Neural progenitor cell (in vitro differentiated cells): ENCODE measurements around the gene ABTB1. TPM values are rescaled to one million over a fixed set of nuclear protein-coding genes. Genes with fewer than 3 reads are reported as not detected.

Experiments
- DNase-seq: peaks from one replicate; pipeline ENCODE4 v3.0.0-alpha.2; 2016; ENCODE audit warnings: low spot score
- H2AFZ ChIP-seq: fragments of 200-600 bp; sonication (generic); replicated peaks from 2 replicates; pipeline ENCODE4 v1.6.1; 2016; ENCODE audit warnings: antibody characterized with exemption
- H3F3A ChIP-seq: fragments of 200-600 bp; sonication (generic); 2 replicates; pipeline ENCODE4 v1.6.1; 2016; ENCODE audit warnings: antibody characterized with exemption, low read depth
- H3K27ac ChIP-seq: fragments of 200-600 bp; sonication (generic); 2 replicates; pipeline ENCODE4 v1.5.1; 2016; ENCODE audit warnings: mild to moderate bottlenecking
- H3K27me3 ChIP-seq: fragments of 200-600 bp; sonication (generic); 2 replicates; pipeline ENCODE4 v1.6.1; 2016; ENCODE audit warnings: mild to moderate bottlenecking, moderate library complexity
- H3K36me3 ChIP-seq: fragments of 200-600 bp; sonication (generic); 2 replicates; pipeline ENCODE4 v1.5.1; 2016
- H3K4me1 ChIP-seq: fragments of 200-600 bp; sonication (generic); 2 replicates; pipeline ENCODE4 v1.6.1; 2016; ENCODE audit warnings: mixed run types
- H3K4me2 ChIP-seq: fragments of 200-600 bp; sonication (generic); 2 replicates; pipeline ENCODE4 v1.6.1; 2016
- H3K4me3 ChIP-seq: fragments of 200-600 bp; sonication (generic); 2 replicates; pipeline ENCODE4 v1.5.1; 2016
- H3K79me2 ChIP-seq: fragments of 200-600 bp; sonication (generic); 2 replicates; pipeline ENCODE4 v1.6.1; 2016; ENCODE audit warnings: low read depth
- H3K9ac ChIP-seq: fragments of 200-600 bp; sonication (generic); 2 replicates; pipeline ENCODE4 v1.6.1; 2016
- H3K9me3 ChIP-seq: fragments of 200-600 bp; sonication (generic); 2 replicates; pipeline ENCODE4 v1.5.1; 2016; ENCODE audit warnings: low read depth
- H4K20me1 ChIP-seq: fragments of 200-600 bp; sonication (generic); 2 replicates; pipeline ENCODE4 v1.6.1; 2016; ENCODE audit warnings: low read depth
- H3K27ac Mint-ChIP-seq: 3 replicates; pipeline ENCODE4 v1.8.0; 2021; ENCODE audit warnings: mixed read lengths
- H3K27me3 Mint-ChIP-seq: 2 replicates; pipeline ENCODE4 v1.8.0; 2022; ENCODE audit warnings: low read depth, mild to moderate bottlenecking, inconsistent platforms, moderate library complexity, mixed read lengths; ENCODE audit not compliant: insufficient read depth
- H3K36me3 Mint-ChIP-seq: 3 replicates; pipeline ENCODE4 v1.8.0; 2021; ENCODE audit warnings: mixed read lengths
- H3K4me1 Mint-ChIP-seq: 3 replicates; pipeline ENCODE4 v1.8.0; 2021; ENCODE audit warnings: mixed read lengths
- H3K4me3 Mint-ChIP-seq: 3 replicates; pipeline ENCODE4 v1.8.0; 2021; ENCODE audit warnings: mild to moderate bottlenecking, moderate library complexity, mixed read lengths
- H3K9me3 Mint-ChIP-seq: 3 replicates; pipeline ENCODE4 v1.8.0; 2020; ENCODE audit warnings: mixed read lengths
- EZH2 ChIP-seq: fragments of 200-600 bp; sonication (generic); IDR thresholded peaks from 2 replicates; pipeline ENCODE4 v1.6.1; 2017; ENCODE audit warnings: antibody characterized with exemption, mild to moderate bottlenecking, moderate library complexity
- EZH2phosphoT487 ChIP-seq: fragments of 200-600 bp; sonication (generic); IDR thresholded peaks from 2 replicates; pipeline ENCODE4 v1.6.1; 2017; ENCODE audit warnings: antibody characterized with exemption
- total RNA-seq: library from RNA; depleted of rRNA; stranded (reverse); fragments of >200 nt; gene quantifications from 2 replicates; pipeline ENCODE4 v1.2.3, GENCODE V29; 2015; ENCODE audit warnings: low replicate concordance
- TF ChIP-seq, protein P1 (sequence below): fragments of 200-600 bp; sonication (generic); IDR thresholded peaks from 2 replicates; pipeline ENCODE4 v1.5.1; 2017; ENCODE audit warnings: antibody characterized with exemption, mild to moderate bottlenecking

ABTB1 gene
- total RNA-seq, 1 donor from 2014 or later = 2.4 TPM

DNA sequence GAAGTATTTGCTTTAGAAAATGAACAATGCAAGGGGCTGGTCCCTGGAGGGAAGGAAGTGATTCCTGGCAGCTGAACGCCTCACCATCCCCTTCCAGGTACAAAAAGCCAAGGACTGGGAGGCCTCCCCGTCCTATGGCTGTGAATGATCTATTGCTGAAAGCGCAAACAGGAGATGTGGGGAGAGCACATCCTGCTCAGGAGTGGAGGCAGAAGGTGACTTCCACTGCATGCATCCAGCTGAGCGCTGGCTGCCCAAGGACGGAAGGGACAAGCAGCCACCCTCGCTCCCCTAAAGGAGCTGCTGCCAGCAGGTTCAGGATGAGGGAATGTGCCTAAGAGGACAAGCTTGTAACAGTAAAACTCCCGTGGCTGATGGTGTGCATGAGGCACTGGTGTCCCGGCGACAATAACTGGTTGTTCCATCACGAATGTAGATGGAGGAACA is 41.4 kb downstream of the ABTB1 start:
- Histone ChIP-seq H2AFZ (peak overlapping the region; percentile 93), H3K9ac (no peak overlapping the region), H3F3A (peaks cover 8% of the 10 kb centered on the region), H3K36me3 (no peaks in the 10 kb centered on the region), H3K9me3 (no peaks in the 10 kb centered on the region), H3K27ac (no peak overlapping the region), H3K79me2 (no peaks in the 10 kb centered on the region), H3K27me3 (no peaks in the 10 kb centered on the region), H3K4me2 (peak overlapping the region; percentile 18), H3K4me3 (no peak overlapping the region), H3K4me1 (peaks cover 18% of the 10 kb centered on the region), H4K20me1 (no peaks in the 10 kb centered on the region)
- Mint-ChIP-seq H3K4me3 (no peak overlapping the region), H3K36me3 (no peaks in the 10 kb centered on the region), H3K27ac (no peak overlapping the region), H3K4me1 (peaks cover 43% of the 10 kb centered on the region), H3K27me3 (peaks cover 14% of the 10 kb centered on the region), H3K9me3 (no peaks in the 10 kb centered on the region)
- DNase-seq = no peak
- TF ChIP-seq EZH2 (no peak), EZH2phosphoT487 (no peak)
- TF ChIP-seq, protein P1, sequence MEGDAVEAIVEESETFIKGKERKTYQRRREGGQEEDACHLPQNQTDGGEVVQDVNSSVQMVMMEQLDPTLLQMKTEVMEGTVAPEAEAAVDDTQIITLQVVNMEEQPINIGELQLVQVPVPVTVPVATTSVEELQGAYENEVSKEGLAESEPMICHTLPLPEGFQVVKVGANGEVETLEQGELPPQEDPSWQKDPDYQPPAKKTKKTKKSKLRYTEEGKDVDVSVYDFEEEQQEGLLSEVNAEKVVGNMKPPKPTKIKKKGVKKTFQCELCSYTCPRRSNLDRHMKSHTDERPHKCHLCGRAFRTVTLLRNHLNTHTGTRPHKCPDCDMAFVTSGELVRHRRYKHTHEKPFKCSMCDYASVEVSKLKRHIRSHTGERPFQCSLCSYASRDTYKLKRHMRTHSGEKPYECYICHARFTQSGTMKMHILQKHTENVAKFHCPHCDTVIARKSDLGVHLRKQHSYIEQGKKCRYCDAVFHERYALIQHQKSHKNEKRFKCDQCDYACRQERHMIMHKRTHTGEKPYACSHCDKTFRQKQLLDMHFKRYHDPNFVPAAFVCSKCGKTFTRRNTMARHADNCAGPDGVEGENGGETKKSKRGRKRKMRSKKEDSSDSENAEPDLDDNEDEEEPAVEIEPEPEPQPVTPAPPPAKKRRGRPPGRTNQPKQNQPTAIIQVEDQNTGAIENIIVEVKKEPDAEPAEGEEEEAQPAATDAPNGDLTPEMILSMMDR = no peak

DNA sequence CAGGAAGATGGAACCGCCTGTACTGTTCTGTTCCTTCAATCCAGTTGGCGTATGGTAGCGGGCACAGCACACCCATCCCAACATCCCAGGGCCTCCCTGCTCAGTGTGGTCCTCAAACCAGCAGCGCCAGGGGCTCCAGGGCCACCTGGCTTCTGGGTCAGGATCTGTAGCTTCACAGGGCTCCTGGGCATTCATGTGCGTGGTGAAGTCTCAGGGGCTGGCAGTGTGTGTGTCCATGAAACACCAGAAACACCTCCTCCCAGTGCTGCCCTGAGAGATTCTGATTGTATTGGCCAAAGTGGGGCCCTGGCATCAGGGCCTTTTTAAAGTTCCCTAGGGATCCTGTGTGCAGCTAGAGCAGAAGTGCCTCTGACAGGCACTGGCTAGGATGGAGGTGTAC is 42.1 kb downstream of the ABTB1 start:
- Mint-ChIP-seq H3K9me3 (no peaks in the 10 kb centered on the region), H3K36me3 (no peaks in the 10 kb centered on the region), H3K27ac (no peak overlapping the region), H3K27me3 (peaks cover 14% of the 10 kb centered on the region), H3K4me3 (no peak overlapping the region), H3K4me1 (peaks cover 43% of the 10 kb centered on the region)
- no peak for TF ChIP-seq EZH2phosphoT487
- TF ChIP-seq EZH2 = no peak
- TF ChIP-seq, protein P1 = no peak
- Histone ChIP-seq H3K4me3 (no peak overlapping the region), H3F3A (peaks cover 8% of the 10 kb centered on the region), H3K9me3 (no peaks in the 10 kb centered on the region), H2AFZ (no peak overlapping the region), H3K9ac (no peak overlapping the region), H3K4me1 (peaks cover 18% of the 10 kb centered on the region), H3K27ac (no peak overlapping the region), H3K27me3 (no peaks in the 10 kb centered on the region), H3K79me2 (no peaks in the 10 kb centered on the region), H3K36me3 (no peaks in the 10 kb centered on the region), H3K4me2 (no peak overlapping the region), H4K20me1 (no peaks in the 10 kb centered on the region)
- no peak for DNase-seq

DNA sequence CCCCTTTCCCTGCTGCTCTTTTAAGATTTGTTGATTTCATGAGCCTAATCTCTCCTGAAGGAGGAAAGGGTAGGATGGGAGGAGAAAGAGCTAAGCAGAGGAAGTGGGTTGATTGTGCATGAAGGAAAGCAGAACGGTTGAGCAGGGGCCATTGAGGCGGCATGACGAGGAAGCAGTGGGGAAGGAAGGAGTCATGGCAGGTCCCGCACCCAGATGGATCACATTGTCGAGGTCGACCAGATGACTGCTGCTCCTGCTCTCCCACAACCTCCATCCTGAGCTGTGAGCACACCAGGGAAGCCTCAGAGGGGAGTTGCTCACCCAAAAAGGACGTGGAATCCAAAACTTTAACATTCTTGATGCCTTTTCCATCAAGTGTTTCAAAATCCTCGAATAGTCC is 42.8 kb downstream of the ABTB1 start:
- peaks cover 14% of the 10 kb centered on the region for H3K27me3 Mint-ChIP-seq
- no peaks in the 10 kb centered on the region for H3K36me3 ChIP-seq
- H3K27ac Mint-ChIP-seq = no peak overlapping the region
- H3K27me3 ChIP-seq = no peaks in the 10 kb centered on the region
- no peak overlapping the region for H2AFZ ChIP-seq
- no peaks in the 10 kb centered on the region for H3K36me3 Mint-ChIP-seq
- no peaks in the 10 kb centered on the region for H3K79me2 ChIP-seq
- no peak overlapping the region for H3K4me3 Mint-ChIP-seq
- no peaks in the 10 kb centered on the region for H4K20me1 ChIP-seq
- H3K4me1 ChIP-seq = peaks cover 18% of the 10 kb centered on the region
- no peaks in the 10 kb centered on the region for H3K9me3 ChIP-seq
- H3K9ac ChIP-seq = no peak overlapping the region
- no peak overlapping the region for H3K27ac ChIP-seq
- H3F3A ChIP-seq = peaks cover 8% of the 10 kb centered on the region
- no peaks in the 10 kb centered on the region for H3K9me3 Mint-ChIP-seq
- no peak overlapping the region for H3K4me3 ChIP-seq
- DNase-seq = no peak
- H3K4me1 Mint-ChIP-seq = peaks cover 40% of the 10 kb centered on the region
- H3K4me2 ChIP-seq = no peak overlapping the region
- TF ChIP-seq EZH2phosphoT487 (no peak), EZH2 (no peak)
- TF ChIP-seq, protein P1 = no peak
